HG03060 (cell line): ENCODE data around the gene DNAH1.

ENCODE experiments used
- ATAC-seq: cut with Tn5 transposase; IDR thresholded peaks from one replicate; pipeline ENCODE4 v1.9.1; 2021; ENCODE audit warnings: low read depth, moderate number of reproducible peaks; ENCODE audit not compliant: unreplicated experiment

The DNAH1 gene

GRCh38 chr3:52401021-52401420 is 84.9 kb downstream of the DNAH1 start:
- ATAC-seq: no peak

- no peak for ATAC-seq
Measured at GRCh38 chr3:52401551-52401950, 85.4 kb downstream of the DNAH1 start.

GRCh38 chr3:52402101-52402521 is 86.0 kb downstream of the DNAH1 start:
- no peak for ATAC-seq

GRCh38 chr3:52402706-52403270 is 86.7 kb downstream of the DNAH1 start:
- no peak for ATAC-seq

- no peak for ATAC-seq
Measured at GRCh38 chr3:52403271-52403841, 87.2 kb downstream of the DNAH1 start.

- ATAC-seq: no peak
Measured at GRCh38 chr3:52403955-52404354, 87.8 kb downstream of the DNAH1 start.

GRCh38 chr3:52404391-52404790 is 88.3 kb downstream of the DNAH1 start:
- ATAC-seq: no peak

- no peak for ATAC-seq
Measured at GRCh38 chr3:52405066-52405465, 88.9 kb downstream of the DNAH1 start.

- no peak for ATAC-seq
Measured at GRCh38 chr3:52405601-52406110, 89.5 kb downstream of the DNAH1 start.

GRCh38 chr3:52406231-52406661 is 90.1 kb downstream of the DNAH1 start:
- ATAC-seq: no peak

- ATAC-seq: no peak
Measured at GRCh38 chr3:52406791-52407510, 90.8 kb downstream of the DNAH1 start.

GRCh38 chr3:52407779-52408178 is 91.7 kb downstream of the DNAH1 start:
- ATAC-seq: no peak

- ATAC-seq: no peak
Measured at GRCh38 chr3:52408466-52408865, 92.3 kb downstream of the DNAH1 start.

GRCh38 chr3:52415800-52416199 is 99.7 kb downstream of the DNAH1 start:
- no peak for ATAC-seq

GRCh38 chr3:52420388-52420787 is 104.3 kb downstream of the DNAH1 start:
- ATAC-seq: no peak

- no peak for ATAC-seq
Measured at GRCh38 chr3:52422669-52423068, 106.5 kb downstream of the DNAH1 start.

GRCh38 chr3:52423173-52423572 is 107.1 kb downstream of the DNAH1 start:
- no peak for ATAC-seq

- ATAC-seq: no peak
Measured at GRCh38 chr3:52428151-52429005, 112.3 kb downstream of the DNAH1 start.

GRCh38 chr3:52429031-52429430 is 112.9 kb downstream of the DNAH1 start:
- no peak for ATAC-seq

GRCh38 chr3:52429779-52430415 is 113.8 kb downstream of the DNAH1 start:
- ATAC-seq: no peak
